Liver (tissue), 9 donors: ENCODE results near the gene HGFAC. TPM values are rescaled to one million over a fixed set of nuclear protein-coding genes. Genes with fewer than 3 reads are reported as not detected.

Experiments used
- DNase-seq: peaks from one replicate; pipeline ENCODE4 v3.0.0-alpha.2; 2017; ENCODE audit warnings: low spot score
- H3K27ac ChIP-seq, 2 donors: one replicate each; pipeline ENCODE4 v1.7.0; 2013; ENCODE audit warnings: inconsistent platforms in 2 of 2, low read length in 2 of 2, control low read depth in 1 of 2, low read depth in 1 of 2, mild to moderate bottlenecking in 1 of 2
- H3K27me3 ChIP-seq, 4 donors: one replicate each; pipeline versions ENCODE4 v1.6.1 to v1.7.0; 2013; ENCODE audit warnings: low read length in 3 of 4, inconsistent platforms in 1 of 4, mild to moderate bottlenecking in 1 of 4, moderate library complexity in 1 of 4; ENCODE audit not compliant: control insufficient read depth in 4 of 4, insufficient read depth in 4 of 4
- H3K36me3 ChIP-seq, 4 donors: one replicate each; pipeline versions ENCODE4 v1.6.1 to v1.7.0; 2013; ENCODE audit warnings: low read length in 3 of 4, mild to moderate bottlenecking in 3 of 4, low read depth in 1 of 4, moderate library complexity in 1 of 4; ENCODE audit not compliant: control insufficient read depth in 4 of 4, insufficient read depth in 3 of 4
- H3K4me1 ChIP-seq, 4 donors: one replicate each; pipeline versions ENCODE4 v1.6.1 to v1.7.0; 2013; ENCODE audit warnings: low read length in 3 of 4, mild to moderate bottlenecking in 3 of 4, moderate library complexity in 1 of 4; ENCODE audit not compliant: control insufficient read depth in 4 of 4, insufficient read depth in 4 of 4
- H3K4me3 ChIP-seq, 3 donors: one replicate each; pipeline versions ENCODE4 v1.6.1 to v1.7.0; 2013; ENCODE audit warnings: low read length in 3 of 3, control low read depth in 1 of 3, low read depth in 1 of 3, mild to moderate bottlenecking in 1 of 3
- H3K9ac ChIP-seq, 2 donors: one replicate each; pipeline ENCODE4 v1.7.0; 2013; ENCODE audit warnings: low read length in 2 of 2, mild to moderate bottlenecking in 2 of 2, moderate library complexity in 2 of 2, control low read depth in 1 of 2, low read depth in 1 of 2
- H3K9me3 ChIP-seq, 4 donors: one replicate each; pipeline versions ENCODE4 v1.6.1 to v1.7.0; 2013; ENCODE audit warnings: low read length in 3 of 4; ENCODE audit not compliant: control insufficient read depth in 4 of 4
- EGR1 ChIP-seq, 2 donors: IDR thresholded peaks; 2 replicates each; pipeline ENCODE4 v1.6.1; 2016 to 2018; ENCODE audit warnings: antibody characterized with exemption in 2 of 2, low read depth in 2 of 2
- FOXA1 ChIP-seq: IDR thresholded peaks from 2 replicates; pipeline ENCODE4 v1.6.1; 2016; ENCODE audit warnings: antibody characterized with exemption
- GABPA ChIP-seq, 2 donors: IDR thresholded peaks in 1 of 2; conservative IDR thresholded peaks in 1 of 2; 2 replicates each; pipeline ENCODE4 v1.6.1; 2016; ENCODE audit warnings: antibody characterized with exemption in 2 of 2, mild to moderate bottlenecking in 1 of 2, moderate library complexity in 1 of 2
- HNF4A ChIP-seq, 2 donors: conservative IDR thresholded peaks; 2 replicates each; pipeline ENCODE4 v1.6.1; 2016; ENCODE audit warnings: antibody characterized with exemption in 2 of 2, mild to moderate bottlenecking in 2 of 2
- HNF4G ChIP-seq: IDR thresholded peaks from 2 replicates; pipeline ENCODE4 v1.6.1; 2016; ENCODE audit warnings: antibody characterized with exemption
- JUND ChIP-seq, 2 donors: IDR thresholded peaks; 2 replicates each; pipeline ENCODE4 v1.6.1; 2016; ENCODE audit warnings: antibody characterized with exemption in 2 of 2
- MAX ChIP-seq: IDR thresholded peaks from 2 replicates; pipeline ENCODE4 v1.6.1; 2016; ENCODE audit warnings: antibody characterized with exemption
- NR2F2 ChIP-seq: IDR thresholded peaks from 2 replicates; pipeline ENCODE4 v1.6.1; 2016; ENCODE audit warnings: antibody characterized with exemption
- RAD21 ChIP-seq, 2 donors: IDR thresholded peaks; 2 replicates each; pipeline ENCODE4 v1.6.1; 2016; ENCODE audit warnings: antibody characterized with exemption in 2 of 2, mild to moderate bottlenecking in 2 of 2
- REST ChIP-seq: IDR thresholded peaks from 2 replicates; pipeline ENCODE4 v1.6.1; 2016; ENCODE audit warnings: antibody characterized with exemption, mild to moderate bottlenecking
- RXRA ChIP-seq, 2 donors: IDR thresholded peaks; 2 replicates each; pipeline ENCODE4 v1.6.1; 2017 to 2018; ENCODE audit warnings: antibody characterized with exemption in 2 of 2, mild to moderate bottlenecking in 1 of 2
- SP1 ChIP-seq: IDR thresholded peaks from 2 replicates; pipeline ENCODE4 v1.6.1; 2018; ENCODE audit warnings: antibody characterized with exemption, mild to moderate bottlenecking
- TAF1 ChIP-seq: conservative IDR thresholded peaks from 2 replicates; pipeline ENCODE4 v1.6.1; 2016; ENCODE audit warnings: antibody characterized with exemption, mild to moderate bottlenecking
- YY1 ChIP-seq: IDR thresholded peaks from 2 replicates; pipeline ENCODE4 v1.6.1; 2016; ENCODE audit warnings: antibody characterized with exemption, mild to moderate bottlenecking
- WGBS: extraction: QIAGEN DNeasy Blood & Tissue Kit; methylation state at CpG from one replicate; pipeline ENCODE4 v1.1.7; 2013; 5-methylcytosine and 5-hydroxymethylcytosine counted together
- polyA plus RNA-seq, 2 donors: library from polyadenylated mRNA; stranded (reverse) in 1 of 2; unstranded in 1 of 2; fragments of 200-250 nt in 1 of 2; fragments of >200 nt in 1 of 2; fragmentation: Nextera tagmentation in 1 of 2; extraction: Ambion mirVana in 1 of 2; gene quantifications; one replicate each; pipeline versions ENCODE4 v1.2.1 to v1.2.3, GENCODE V29; 2013 to 2015
- total RNA-seq, 2 donors: library from RNA; depleted of rRNA; stranded (reverse); fragments of >200 nt; gene quantifications; one replicate each; pipeline ENCODE4 v1.2.3, GENCODE V29; 2014
- TF ChIP-seq, protein P1 (sequence below): IDR thresholded peaks from 2 replicates; pipeline ENCODE4 v1.6.1; 2016; ENCODE audit warnings: antibody characterized with exemption
- TF ChIP-seq, protein P2 (sequence below): fragments of 150-350 bp; IDR thresholded peaks from 2 replicates; pipeline ENCODE4 v1.5.1; 2017; ENCODE audit warnings: improper control_type of control experiment, low read depth, low read length; ENCODE audit not compliant: missing input control
- TF ChIP-seq, protein P3 (sequence below): IDR thresholded peaks from 2 replicates; pipeline ENCODE4 v1.6.1; 2016; ENCODE audit warnings: antibody characterized with exemption
- donor health status: healthy.
- donor health status: healthy.
- donor health status: healthy.
- donor health status: healthy.
- donor health status: healthy.

The HGFAC gene
- total and polyA plus RNA-seq, 4 donors, result 23.3 to 133 (median 82.7) TPM

- Histone ChIP-seq H3K36me3 (peaks cover 0 to 5% (median 2%) of the 10 kb centered on the region in 4 donors), H3K27ac (no peak overlapping the region), H3K9me3 (no peaks in the 10 kb centered on the region), H3K4me3 (no peak overlapping the region), H3K9ac (no peak overlapping the region), H3K4me1 (peaks cover 0 to 7% (median 2%) of the 10 kb centered on the region in 4 donors), H3K27me3 (no peaks in the 10 kb centered on the region)
- 94% methylated on average over 8 of the region's 8 CpGs for WGBS
- no peak for DNase-seq
- TF ChIP-seq TAF1 (no peak), JUND (IDR thresholded peaks at IDR 0.05) (no peak), MAX (no peak)
- TF ChIP-seq, protein P1, sequence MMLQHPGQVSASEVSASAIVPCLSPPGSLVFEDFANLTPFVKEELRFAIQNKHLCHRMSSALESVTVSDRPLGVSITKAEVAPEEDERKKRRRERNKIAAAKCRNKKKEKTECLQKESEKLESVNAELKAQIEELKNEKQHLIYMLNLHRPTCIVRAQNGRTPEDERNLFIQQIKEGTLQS, result no peak
Measured at GRCh38 chr4:3393171-3393570, 48.6 kb upstream of the HGFAC start.

- Histone ChIP-seq H3K9ac (no peak overlapping the region), H3K27ac (no peak overlapping the region), H3K36me3 (peaks cover 0 to 5% (median 0%) of the 10 kb centered on the region in 4 donors), H3K4me3 (no peak overlapping the region), H3K4me1 (peaks cover 0 to 2% (median 0%) of the 10 kb centered on the region in 4 donors), H3K27me3 (no peaks in the 10 kb centered on the region), H3K9me3 (no peaks in the 10 kb centered on the region)
- no peak for TF ChIP-seq YY1
- no peak for DNase-seq
- WGBS, result 97% methylated on average over 2 of the region's 2 CpGs
Measured at GRCh38 chr4:3396600-3396999, 45.2 kb upstream of the HGFAC start.

DNA sequence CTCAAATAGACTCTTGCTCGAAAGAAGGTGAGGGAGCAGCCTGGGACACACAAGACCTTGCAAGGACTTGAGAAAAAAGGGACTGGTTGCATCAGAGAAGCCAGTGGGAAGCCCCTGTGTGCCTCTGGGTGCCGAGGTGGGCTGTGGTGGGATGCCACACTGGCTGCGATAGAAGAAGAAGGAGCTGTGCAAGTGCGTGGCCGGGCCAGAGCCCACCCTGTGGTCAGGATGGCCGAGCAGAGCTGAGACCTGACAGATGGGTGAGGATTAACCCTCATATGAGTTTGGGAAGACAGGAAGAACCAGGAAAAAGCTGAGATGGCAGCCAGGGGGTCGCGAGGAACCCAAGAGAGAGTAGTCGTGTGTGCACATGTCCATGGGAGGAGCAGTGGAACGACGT lies 44.6 kb upstream of the HGFAC start:
- no peak for TF ChIP-seq EGR1 (IDR thresholded peaks at IDR 0.05; ENCODE audit: low read depth in 2 of 2)
- no peak for TF ChIP-seq RAD21 (IDR thresholded peaks at IDR 0.05)
- TF ChIP-seq HNF4G, result no peak
- no peak for TF ChIP-seq JUND (IDR thresholded peaks at IDR 0.05)
- TF ChIP-seq REST, result no peak
- TF ChIP-seq TAF1, result no peak
- no peak for TF ChIP-seq FOXA1
- no peak for TF ChIP-seq RXRA (IDR thresholded peaks at IDR 0.05)
- TF ChIP-seq, protein P2, sequence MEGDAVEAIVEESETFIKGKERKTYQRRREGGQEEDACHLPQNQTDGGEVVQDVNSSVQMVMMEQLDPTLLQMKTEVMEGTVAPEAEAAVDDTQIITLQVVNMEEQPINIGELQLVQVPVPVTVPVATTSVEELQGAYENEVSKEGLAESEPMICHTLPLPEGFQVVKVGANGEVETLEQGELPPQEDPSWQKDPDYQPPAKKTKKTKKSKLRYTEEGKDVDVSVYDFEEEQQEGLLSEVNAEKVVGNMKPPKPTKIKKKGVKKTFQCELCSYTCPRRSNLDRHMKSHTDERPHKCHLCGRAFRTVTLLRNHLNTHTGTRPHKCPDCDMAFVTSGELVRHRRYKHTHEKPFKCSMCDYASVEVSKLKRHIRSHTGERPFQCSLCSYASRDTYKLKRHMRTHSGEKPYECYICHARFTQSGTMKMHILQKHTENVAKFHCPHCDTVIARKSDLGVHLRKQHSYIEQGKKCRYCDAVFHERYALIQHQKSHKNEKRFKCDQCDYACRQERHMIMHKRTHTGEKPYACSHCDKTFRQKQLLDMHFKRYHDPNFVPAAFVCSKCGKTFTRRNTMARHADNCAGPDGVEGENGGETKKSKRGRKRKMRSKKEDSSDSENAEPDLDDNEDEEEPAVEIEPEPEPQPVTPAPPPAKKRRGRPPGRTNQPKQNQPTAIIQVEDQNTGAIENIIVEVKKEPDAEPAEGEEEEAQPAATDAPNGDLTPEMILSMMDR, result no peak
- TF ChIP-seq MAX, result no peak
- no peak for TF ChIP-seq HNF4A (conservative IDR thresholded peaks at IDR 0.05)
- TF ChIP-seq GABPA (IDR thresholded peaks at IDR 0.05 in 1 of 2, conservative IDR thresholded peaks at IDR 0.05 in 1 of 2), result no peak
- TF ChIP-seq, protein P3, sequence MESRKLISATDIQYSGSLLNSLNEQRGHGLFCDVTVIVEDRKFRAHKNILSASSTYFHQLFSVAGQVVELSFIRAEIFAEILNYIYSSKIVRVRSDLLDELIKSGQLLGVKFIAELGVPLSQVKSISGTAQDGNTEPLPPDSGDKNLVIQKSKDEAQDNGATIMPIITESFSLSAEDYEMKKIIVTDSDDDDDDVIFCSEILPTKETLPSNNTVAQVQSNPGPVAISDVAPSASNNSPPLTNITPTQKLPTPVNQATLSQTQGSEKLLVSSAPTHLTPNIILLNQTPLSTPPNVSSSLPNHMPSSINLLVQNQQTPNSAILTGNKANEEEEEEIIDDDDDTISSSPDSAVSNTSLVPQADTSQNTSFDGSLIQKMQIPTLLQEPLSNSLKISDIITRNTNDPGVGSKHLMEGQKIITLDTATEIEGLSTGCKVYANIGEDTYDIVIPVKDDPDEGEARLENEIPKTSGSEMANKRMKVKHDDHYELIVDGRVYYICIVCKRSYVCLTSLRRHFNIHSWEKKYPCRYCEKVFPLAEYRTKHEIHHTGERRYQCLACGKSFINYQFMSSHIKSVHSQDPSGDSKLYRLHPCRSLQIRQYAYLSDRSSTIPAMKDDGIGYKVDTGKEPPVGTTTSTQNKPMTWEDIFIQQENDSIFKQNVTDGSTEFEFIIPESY, result no peak
- TF ChIP-seq, protein P1, result no peak
- TF ChIP-seq YY1, result no peak
- TF ChIP-seq SP1, result no peak
- TF ChIP-seq NR2F2, result no peak
- H3K4me3 ChIP-seq, result no peak overlapping the region
- DNase-seq, result no peak
- H3K4me1 ChIP-seq, result peaks cover 0 to 2% (median 0%) of the 10 kb centered on the region in 4 donors
- WGBS, result 95% methylated on average over 11 of the region's 11 CpGs
- peaks cover 0 to 5% (median 0%) of the 10 kb centered on the region in 4 donors for H3K36me3 ChIP-seq
- H3K27ac ChIP-seq, result no peak overlapping the region
- no peaks in the 10 kb centered on the region for H3K9me3 ChIP-seq
- H3K9ac ChIP-seq, result no peak overlapping the region
- no peaks in the 10 kb centered on the region for H3K27me3 ChIP-seq
